Measurements from ENCODE around the gene CCDC127.

Gene CCDC127

DNA sequence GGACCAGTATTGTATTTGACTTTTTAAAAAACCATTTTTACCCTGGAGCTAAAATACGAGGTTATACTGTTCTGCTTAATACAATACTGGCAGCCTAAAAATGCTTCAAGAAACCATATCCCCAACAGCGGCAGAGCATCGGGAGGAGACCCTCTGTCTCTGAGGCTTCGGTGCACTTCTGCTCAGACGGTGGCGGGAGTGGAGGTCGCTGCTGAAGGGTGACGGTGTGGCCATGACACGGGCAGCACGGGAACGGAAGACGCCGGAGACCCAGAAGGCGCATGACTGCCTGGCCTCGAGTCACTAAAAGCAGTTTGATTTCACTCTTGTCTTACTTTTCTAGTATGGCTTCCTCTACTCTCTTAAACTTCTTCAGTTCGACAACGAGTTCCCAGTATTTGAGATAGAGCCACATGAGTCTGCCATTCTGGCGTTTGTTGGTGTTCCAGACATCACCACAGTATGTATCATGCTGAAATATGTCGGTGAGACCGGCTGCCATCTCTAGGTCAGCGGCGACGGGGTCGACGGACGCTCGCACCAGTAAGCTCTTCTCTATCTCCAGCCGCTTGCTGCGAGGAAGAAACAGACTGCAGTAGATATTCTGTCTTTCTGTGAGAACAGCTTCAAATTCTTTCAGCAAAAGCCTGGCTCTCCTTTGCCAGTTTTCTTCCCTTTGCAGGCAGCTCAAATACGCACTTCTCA, 12.8 kb downstream of the CCDC127 start:
- TF ChIP-seq CTCF (IDR thresholded peaks at IDR 0.05; ENCODE audit: extremely low read depth, missing control alignments): no peak
- no peak for DNase-seq (ENCODE audit: low spot score)

- TF ChIP-seq CTCF (IDR thresholded peaks at IDR 0.05; ENCODE audit: extremely low read depth, missing control alignments): no peak
Observed at GRCh38 chr5:204462-204861, 13.5 kb downstream of the CCDC127 start.

GRCh38 chr5:204001-204400, 14.0 kb downstream of the CCDC127 start:
- TF ChIP-seq CTCF (IDR thresholded peaks at IDR 0.05; ENCODE audit: extremely low read depth, missing control alignments): no peak
- no peak for DNase-seq (ENCODE audit: low spot score)

More at GRCh38 chr5:204462-204861, 13.5 kb downstream of the CCDC127 start:
- no peak for DNase-seq (ENCODE audit: low spot score)

DNA sequence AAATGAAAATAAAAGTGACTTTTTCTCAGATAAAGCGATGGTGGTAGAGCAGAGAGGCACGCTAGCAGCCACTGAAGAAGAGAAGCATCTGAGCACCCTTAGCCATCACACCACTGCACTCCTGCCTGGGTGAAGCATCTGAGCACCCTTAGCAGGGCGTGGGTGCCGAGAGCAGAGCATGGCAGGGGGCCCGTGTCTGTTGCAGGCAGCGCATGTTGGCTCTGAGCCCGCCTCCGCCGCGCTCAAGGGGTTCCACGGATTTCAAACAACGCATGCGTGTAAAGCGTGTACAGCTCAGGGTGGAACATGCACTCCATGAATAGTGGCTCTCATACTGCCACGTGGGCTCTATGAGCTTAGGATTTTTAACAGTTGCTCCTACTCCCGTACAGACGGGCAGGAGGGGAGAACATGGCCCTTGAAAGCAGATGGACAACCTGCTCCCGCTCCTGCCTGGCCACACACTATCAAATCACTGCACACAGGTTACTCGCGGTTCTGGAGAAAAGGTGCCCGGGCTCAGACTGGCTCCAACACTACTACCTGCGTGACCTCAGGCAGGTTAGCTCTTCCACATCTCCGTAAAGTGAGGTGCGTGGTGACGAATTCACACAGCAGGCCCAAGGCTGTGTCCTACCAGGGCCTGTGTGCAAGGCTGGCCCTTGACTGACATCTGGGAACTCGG, 14.6 kb downstream of the CCDC127 start:
- DNase-seq (ENCODE audit: low spot score): no peak
- no peak for TF ChIP-seq CTCF (IDR thresholded peaks at IDR 0.05; ENCODE audit: extremely low read depth, missing control alignments)

DNA sequence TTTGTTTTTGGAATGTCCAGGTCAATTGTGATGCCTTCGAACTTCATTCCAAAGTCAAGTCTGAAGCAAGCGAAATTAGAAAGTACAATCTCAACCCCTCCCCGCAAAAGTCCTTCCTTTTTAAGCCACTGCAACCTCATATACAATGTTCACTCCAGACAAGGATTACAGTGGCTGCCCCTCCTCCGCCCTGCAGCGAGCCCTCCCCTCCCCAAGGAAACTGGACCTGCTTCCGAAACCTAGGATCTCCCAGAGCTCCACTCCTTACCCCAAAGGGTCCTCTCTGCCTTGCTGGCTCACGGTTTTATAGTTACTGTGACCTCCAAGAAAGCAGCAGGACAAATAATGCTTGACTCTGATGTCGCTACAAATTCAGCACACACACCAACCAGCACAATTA, 16.3 kb downstream of the CCDC127 start:
- TF ChIP-seq CTCF (IDR thresholded peaks at IDR 0.05; ENCODE audit: extremely low read depth, missing control alignments): no peak
- DNase-seq (ENCODE audit: low spot score): no peak

DNA sequence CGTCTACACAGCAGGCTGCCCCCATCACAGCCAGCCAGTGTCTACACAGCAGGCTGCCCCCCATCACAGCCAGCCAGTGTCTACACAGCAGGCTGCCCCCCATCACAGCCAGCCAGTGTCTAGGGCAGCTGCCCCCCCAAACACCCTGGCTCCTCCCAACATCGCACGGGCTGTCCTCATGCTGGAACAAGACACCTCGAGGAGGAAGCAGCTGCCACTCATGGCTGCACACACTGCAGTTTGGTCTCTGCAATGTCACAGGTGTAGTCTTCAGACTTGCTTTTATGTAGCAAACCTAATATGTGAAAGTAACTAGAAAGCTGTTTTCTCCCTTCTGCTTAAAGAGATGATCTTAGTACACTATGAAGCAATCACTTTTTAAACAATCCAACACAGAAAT, 17.0 kb downstream of the CCDC127 start:
- no peak for DNase-seq (ENCODE audit: low spot score)
- no peak for TF ChIP-seq CTCF (IDR thresholded peaks at IDR 0.05; ENCODE audit: extremely low read depth, missing control alignments)

DNA sequence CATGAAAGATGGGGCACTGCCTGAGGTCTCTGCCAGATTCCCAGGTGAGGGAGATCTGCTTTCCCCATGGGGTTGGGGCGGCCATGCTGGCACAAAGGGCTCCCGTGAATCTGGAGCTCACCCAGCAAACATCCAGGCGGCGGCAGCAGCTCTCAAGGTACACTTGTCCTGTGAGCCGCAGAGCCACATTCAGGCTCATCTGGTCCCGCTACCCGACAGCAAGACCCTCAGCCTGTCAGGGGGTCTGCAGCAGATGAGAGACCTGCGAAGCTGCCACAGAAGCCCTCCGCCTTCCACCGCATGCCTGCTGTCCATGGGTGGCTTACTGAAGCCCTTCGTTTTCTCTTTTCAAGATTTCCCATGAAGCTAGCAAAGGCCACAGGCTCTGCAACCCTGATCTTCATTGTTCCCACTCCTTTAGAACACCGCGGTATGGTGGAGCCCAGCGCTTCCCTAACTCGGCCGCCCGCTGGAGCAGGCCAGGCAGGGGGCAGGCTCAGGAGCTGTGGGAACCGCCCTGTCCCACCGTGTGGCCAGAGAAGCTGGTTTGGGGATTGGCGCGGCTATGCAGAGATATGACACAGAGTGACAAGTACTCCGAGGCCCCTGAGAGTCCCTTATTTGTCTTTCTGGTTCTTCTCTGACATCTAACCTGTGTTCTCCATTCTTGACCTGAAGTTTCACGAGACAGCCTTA, 17.9 kb downstream of the CCDC127 start:
- TF ChIP-seq CTCF (IDR thresholded peaks at IDR 0.05; ENCODE audit: extremely low read depth, missing control alignments): no peak
- DNase-seq (ENCODE audit: low spot score): no peak

Measured in GM20000 (cell line).